GM06990 (cell line): Measurements from ENCODE around the gene MOB2.
"Not testable (repeated sequence)": the region's sequence is repeated elsewhere in the genome, so short reads cannot be mapped to it uniquely, and the experiment has no call there.

Experiments used
- DNase-seq: peaks from one replicate; pipeline ENCODE4 v3.0.0-alpha.2; 2011; ENCODE audit not compliant: insufficient read length; ENCODE audit errors: extremely low read depth
- H3K27me3 ChIP-seq: replicated peaks from 2 replicates; pipeline ENCODE4 v1.6.0; 2011; ENCODE audit warnings: low read length; ENCODE audit not compliant: control insufficient read depth, insufficient read depth
- H3K36me3 ChIP-seq: 2 replicates; pipeline ENCODE4 v1.5.1; 2011; ENCODE audit warnings: low read length; ENCODE audit not compliant: control insufficient read depth, insufficient read depth
- H3K4me3 ChIP-seq: replicated peaks from 2 replicates; pipeline ENCODE4 v1.5.1; 2011; ENCODE audit warnings: low read depth, mild to moderate bottlenecking, control low read depth, low read length
- TF ChIP-seq, protein P1 (sequence below): IDR thresholded peaks from 2 replicates; pipeline ENCODE4 v1.5.1; 2011; ENCODE audit warnings: low read length, control low read depth, mild to moderate bottlenecking, inconsistent platforms; ENCODE audit not compliant: insufficient read depth, poor library complexity, severe bottlenecking

Gene MOB2

DNA sequence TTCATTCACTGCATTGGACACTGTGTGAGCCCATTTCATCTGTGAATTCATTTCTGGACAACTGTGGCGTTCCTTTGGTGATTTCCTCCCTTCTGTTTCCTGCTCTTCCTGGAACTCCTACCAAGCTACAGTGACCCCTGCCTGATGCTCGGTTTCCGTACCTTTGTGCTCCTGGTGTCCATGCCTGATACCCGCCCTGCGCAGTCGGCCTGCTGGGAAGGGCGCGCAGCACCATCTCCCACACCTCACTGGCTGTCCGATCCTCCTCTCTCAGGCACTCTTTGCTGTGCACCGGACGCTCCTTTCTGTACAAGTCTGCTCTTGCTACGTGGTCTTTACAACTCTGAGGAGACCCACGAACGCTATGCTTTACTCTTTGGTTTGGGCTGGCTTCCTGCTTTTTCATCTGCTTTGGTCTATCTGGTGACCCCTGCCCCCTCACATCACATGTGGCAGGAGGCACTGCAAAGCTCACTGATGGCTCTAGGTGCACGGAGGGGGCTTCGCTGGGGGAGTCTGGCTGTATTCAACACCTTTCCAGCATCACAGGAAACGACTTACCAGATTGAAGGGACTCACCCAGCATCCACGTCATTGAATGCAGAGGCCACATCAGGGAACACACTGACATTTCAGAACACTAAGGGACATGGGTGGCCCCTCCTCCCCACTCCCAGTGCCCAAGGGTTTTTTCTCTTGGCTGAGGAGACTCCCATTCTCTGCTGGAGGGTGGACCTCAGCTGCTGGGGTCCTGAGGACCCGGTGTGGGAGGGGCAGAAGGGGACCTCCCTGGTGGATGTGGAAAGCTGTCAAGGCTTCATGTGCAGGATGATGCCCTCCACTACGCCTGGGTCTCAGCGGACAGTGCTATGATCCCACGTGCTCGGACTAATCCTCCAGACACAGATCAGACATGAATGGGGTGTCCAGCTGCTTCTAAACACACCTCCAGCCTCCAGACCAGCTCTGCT lies 27.0 kb upstream of the MOB2 start:
- H3K4me3 ChIP-seq, result no peak overlapping the region
- no peak for DNase-seq
- no peaks in the 10 kb centered on the region for H3K27me3 ChIP-seq
- TF ChIP-seq, protein P1, sequence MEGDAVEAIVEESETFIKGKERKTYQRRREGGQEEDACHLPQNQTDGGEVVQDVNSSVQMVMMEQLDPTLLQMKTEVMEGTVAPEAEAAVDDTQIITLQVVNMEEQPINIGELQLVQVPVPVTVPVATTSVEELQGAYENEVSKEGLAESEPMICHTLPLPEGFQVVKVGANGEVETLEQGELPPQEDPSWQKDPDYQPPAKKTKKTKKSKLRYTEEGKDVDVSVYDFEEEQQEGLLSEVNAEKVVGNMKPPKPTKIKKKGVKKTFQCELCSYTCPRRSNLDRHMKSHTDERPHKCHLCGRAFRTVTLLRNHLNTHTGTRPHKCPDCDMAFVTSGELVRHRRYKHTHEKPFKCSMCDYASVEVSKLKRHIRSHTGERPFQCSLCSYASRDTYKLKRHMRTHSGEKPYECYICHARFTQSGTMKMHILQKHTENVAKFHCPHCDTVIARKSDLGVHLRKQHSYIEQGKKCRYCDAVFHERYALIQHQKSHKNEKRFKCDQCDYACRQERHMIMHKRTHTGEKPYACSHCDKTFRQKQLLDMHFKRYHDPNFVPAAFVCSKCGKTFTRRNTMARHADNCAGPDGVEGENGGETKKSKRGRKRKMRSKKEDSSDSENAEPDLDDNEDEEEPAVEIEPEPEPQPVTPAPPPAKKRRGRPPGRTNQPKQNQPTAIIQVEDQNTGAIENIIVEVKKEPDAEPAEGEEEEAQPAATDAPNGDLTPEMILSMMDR, result no peak
- H3K36me3 ChIP-seq, result no peaks in the 10 kb centered on the region

DNA sequence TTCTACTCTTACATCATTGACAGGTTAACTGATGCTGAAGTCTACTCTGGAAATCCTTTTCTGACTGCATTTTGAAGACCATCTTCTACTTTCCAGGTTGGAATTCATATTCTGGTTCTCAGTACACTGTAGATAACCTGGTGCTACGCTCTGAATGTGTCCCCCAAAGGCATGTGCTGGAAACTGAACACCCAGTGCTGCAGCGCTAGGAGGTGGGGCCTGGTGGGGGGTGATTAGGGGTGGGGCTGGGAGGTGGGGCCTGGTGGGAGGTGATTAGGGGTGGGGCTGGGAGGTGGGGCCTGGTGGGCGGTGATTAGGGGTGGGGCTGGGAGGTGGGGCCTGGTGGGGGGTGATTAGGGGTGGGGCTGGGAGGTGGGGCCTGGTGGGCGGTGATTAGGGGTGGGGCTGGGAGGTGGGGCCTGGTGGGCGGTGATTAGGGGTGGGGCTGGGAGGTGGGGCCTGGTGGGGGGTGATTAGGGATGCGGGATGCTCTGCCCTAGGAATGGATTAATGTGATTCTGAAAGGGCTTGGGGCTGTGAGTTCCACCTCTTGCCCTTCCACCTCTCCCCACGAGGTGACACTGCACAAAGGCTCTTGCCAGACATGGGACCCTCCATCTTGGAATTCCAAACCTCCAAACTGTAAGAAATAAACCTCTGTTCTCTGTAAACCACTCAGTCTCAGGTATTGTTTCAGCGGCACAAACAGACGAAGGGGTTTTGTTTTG lies 26.1 kb upstream of the MOB2 start:
- H3K27me3 ChIP-seq, DNase-seq, H3K4me3 ChIP-seq, H3K36me3 ChIP-seq: not testable (repeated sequence)

GRCh38 chr11:1511937-1512496 lies 25.4 kb upstream of the MOB2 start:
- H3K36me3 ChIP-seq, result no peaks in the 10 kb centered on the region
- H3K27me3 ChIP-seq, result no peaks in the 10 kb centered on the region
- DNase-seq, result no peak
- TF ChIP-seq, protein P1, result no peak
- no peak overlapping the region for H3K4me3 ChIP-seq

DNA sequence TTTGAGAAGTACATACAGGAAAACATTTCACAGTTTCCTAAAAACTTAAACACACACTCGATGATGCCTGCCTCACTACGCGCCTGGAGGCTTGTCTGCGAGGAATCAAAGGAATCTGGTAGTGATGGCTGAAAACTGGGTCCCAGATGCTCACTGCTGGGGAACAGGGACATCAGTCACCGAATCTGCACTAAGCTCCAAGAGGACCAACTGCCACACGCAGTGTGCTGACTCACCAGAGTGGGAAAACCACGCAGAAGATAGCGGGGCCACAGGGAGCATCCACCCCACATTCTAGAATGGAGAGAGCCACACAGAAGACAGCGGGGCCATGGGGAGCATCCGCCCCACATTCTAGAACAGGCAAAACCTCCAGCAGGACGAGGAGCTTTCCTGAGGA lies 24.3 kb upstream of the MOB2 start:
- no peak overlapping the region for H3K4me3 ChIP-seq
- TF ChIP-seq, protein P1, result no peak
- no peak for DNase-seq
- no peaks in the 10 kb centered on the region for H3K36me3 ChIP-seq
- no peaks in the 10 kb centered on the region for H3K27me3 ChIP-seq

- not testable (repeated sequence) for DNase-seq, H3K27me3 ChIP-seq, H3K36me3 ChIP-seq, H3K4me3 ChIP-seq
Measured at GRCh38 chr11:1510351-1510750, 23.8 kb upstream of the MOB2 start.

DNA sequence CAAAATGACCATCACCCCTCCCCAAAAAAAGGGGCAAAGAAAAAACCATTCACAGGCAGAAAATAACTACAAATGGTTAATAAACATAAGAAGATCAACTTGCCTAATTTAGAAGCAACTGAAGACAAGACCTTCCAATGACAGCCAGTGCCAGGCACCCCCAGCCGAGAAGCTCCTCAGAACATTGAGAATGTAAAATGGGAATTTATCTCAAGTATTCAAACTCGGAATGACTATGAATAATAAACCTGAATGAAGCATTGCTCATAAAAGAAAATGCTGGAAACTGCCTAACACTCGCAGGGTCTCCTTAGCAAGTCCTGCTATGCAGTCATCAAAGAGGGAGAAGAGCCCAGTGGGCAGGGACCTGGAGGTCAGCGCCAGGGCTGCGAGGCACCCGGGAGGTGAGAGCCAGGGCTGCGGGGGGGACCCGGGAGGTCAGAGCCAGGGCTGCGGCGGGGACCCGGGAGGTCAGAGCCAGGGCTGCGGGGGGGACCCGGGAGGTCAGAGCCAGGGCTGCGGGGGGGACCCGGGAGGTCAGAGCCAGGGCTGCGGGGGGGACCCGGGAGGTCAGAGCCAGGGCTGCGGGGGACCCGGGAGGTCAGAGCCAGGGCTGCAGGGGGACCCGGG lies 23.2 kb upstream of the MOB2 start:
- Histone ChIP-seq H3K4me3 (no peak overlapping the region), H3K36me3 (no peaks in the 10 kb centered on the region), H3K27me3 (no peaks in the 10 kb centered on the region)
- no peak for DNase-seq
- TF ChIP-seq, protein P1, result no peak
